ENCODE measurements around the gene PPP6R3.

- TF ChIP-seq, protein P1, sequence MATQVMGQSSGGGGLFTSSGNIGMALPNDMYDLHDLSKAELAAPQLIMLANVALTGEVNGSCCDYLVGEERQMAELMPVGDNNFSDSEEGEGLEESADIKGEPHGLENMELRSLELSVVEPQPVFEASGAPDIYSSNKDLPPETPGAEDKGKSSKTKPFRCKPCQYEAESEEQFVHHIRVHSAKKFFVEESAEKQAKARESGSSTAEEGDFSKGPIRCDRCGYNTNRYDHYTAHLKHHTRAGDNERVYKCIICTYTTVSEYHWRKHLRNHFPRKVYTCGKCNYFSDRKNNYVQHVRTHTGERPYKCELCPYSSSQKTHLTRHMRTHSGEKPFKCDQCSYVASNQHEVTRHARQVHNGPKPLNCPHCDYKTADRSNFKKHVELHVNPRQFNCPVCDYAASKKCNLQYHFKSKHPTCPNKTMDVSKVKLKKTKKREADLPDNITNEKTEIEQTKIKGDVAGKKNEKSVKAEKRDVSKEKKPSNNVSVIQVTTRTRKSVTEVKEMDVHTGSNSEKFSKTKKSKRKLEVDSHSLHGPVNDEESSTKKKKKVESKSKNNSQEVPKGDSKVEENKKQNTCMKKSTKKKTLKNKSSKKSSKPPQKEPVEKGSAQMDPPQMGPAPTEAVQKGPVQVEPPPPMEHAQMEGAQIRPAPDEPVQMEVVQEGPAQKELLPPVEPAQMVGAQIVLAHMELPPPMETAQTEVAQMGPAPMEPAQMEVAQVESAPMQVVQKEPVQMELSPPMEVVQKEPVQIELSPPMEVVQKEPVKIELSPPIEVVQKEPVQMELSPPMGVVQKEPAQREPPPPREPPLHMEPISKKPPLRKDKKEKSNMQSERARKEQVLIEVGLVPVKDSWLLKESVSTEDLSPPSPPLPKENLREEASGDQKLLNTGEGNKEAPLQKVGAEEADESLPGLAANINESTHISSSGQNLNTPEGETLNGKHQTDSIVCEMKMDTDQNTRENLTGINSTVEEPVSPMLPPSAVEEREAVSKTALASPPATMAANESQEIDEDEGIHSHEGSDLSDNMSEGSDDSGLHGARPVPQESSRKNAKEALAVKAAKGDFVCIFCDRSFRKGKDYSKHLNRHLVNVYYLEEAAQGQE (IDR thresholded peaks at IDR 0.05; ENCODE audit: borderline replicate concordance): no peak
- TF ChIP-seq EP300 (conservative IDR thresholded peaks at IDR 0.05; ENCODE audit: poor library complexity, severe bottlenecking): no peak
- TF ChIP-seq, protein P2, sequence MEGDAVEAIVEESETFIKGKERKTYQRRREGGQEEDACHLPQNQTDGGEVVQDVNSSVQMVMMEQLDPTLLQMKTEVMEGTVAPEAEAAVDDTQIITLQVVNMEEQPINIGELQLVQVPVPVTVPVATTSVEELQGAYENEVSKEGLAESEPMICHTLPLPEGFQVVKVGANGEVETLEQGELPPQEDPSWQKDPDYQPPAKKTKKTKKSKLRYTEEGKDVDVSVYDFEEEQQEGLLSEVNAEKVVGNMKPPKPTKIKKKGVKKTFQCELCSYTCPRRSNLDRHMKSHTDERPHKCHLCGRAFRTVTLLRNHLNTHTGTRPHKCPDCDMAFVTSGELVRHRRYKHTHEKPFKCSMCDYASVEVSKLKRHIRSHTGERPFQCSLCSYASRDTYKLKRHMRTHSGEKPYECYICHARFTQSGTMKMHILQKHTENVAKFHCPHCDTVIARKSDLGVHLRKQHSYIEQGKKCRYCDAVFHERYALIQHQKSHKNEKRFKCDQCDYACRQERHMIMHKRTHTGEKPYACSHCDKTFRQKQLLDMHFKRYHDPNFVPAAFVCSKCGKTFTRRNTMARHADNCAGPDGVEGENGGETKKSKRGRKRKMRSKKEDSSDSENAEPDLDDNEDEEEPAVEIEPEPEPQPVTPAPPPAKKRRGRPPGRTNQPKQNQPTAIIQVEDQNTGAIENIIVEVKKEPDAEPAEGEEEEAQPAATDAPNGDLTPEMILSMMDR (IDR thresholded peaks at IDR 0.05; ENCODE audit: poor library complexity, severe bottlenecking): no peak
Measured at GRCh38 chr11:68661014-68661413, 200.5 kb downstream of the PPP6R3 start.

Measured in neural cell (in vitro differentiated cells).